GM21526 (cell line): ENCODE results near the gene GHDC.
"Not testable (repeated sequence)": the region's sequence is repeated elsewhere in the genome, so short reads cannot be mapped to it uniquely, and the experiment has no call there.

ENCODE experiments used
- ATAC-seq: cut with Tn5 transposase; IDR thresholded peaks from one replicate; pipeline ENCODE4 v1.9.1; 2021; ENCODE audit warnings: moderate library complexity; ENCODE audit not compliant: unreplicated experiment, low FRiP score

The GHDC gene

DNA sequence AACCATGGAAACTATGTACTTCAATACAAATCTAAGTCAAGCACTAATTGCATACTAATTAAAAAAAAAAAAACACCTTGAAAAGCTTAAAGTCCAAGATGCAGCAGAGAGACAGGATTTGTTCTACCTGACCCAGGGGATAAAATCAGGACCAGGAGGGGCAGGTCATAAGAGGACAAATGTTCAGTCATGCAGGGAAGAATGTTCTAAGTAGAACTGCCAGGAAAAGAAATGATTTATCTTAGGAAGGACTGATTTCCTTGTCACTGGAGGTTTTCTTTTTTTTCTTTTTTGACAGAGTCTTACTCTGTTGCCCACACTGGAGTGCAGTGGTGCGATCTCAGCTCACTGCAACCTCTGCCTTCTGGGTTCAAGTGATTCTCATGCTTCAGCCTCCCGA, 9.1 kb upstream of the GHDC start:
- ATAC-seq = no peak

DNA sequence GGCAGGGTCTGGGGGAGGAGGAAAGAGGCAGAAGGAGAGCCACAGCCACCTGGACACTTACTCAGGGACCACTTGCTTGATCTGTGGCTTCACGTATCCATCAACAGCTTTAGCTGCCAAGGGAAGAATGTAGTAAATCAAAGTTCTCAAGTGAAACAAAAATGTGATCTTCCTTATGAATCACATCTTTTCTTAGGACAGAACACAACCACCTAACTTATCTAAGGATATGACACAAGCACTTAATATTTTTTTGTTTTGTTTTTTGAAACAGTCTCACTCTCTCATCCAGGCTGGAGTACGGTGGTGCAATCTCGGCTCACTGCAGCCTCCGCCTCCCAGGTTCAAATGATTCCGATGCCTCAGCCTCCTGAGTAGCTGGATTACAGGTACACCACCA, 8.4 kb upstream of the GHDC start:
- no peak for ATAC-seq

DNA sequence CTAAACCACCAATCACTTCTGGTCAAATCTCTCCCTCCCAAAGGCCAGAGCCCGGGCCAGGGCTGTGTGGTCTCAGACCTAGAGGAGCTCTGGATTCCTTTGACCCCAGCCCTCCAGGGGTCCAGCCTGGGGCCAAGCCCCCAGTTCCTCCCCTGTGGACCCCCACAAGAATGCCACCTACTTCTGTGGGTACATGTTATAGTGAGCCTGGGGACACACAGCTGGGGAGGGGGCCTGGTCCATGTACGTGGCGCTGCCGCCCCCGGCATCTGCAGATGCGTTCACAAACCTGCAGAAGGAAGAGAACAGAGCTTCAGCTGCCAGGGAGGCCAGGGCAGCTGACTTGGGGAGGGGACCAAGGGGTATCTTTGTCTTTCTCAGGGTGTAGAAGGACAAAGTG, 7.9 kb upstream of the GHDC start:
- ATAC-seq = no peak

DNA sequence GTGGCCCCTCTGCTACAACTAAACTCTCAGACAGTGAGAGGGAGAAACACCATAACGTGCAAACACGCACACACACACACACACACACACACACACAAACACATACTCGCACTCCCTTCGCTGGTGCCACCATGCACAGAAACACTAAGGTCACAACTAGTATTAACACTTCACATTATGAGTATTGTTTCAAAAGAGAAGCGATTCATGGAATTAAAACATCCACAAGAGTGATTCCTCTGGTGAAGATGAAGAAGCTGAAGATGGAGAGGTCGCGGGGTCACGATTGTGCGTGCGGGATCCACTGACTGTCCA, 7.1 kb upstream of the GHDC start:
- ATAC-seq = no peak

DNA sequence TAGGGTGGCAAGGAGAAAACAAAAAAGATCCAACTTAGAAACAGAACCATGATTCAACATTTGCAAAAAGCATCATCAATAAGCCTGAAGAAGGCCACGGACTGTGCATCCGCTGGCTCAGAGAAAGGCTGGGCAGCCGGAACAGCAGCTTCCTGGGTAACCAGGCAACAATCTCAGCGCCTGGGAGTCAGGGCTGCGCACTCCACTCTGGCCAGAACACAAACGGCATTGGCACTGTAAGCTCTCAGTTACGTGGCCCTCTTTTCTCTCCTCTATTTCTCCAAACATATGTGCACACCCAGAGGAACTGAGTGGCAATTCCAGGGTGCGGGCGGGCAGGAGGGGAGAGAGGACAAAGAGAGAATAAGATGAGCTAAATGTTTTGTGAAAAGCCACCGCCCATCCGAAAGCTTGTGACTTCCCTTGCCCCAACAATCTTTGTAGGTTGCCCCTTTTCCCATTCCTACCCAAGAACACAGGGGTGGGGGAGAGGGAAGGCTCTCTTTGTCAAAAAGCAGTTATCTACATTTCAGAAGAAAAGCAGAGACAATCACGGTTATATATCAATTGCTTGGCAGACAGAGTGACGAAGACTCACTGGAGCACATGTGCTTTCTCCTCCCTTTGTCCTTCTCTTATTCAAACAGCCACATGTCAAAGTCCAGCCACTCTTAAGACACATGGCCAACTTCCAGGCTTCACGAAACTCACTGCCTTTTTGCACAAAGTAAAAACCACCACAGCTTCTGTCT, 6.6 kb upstream of the GHDC start:
- ATAC-seq = no peak

DNA sequence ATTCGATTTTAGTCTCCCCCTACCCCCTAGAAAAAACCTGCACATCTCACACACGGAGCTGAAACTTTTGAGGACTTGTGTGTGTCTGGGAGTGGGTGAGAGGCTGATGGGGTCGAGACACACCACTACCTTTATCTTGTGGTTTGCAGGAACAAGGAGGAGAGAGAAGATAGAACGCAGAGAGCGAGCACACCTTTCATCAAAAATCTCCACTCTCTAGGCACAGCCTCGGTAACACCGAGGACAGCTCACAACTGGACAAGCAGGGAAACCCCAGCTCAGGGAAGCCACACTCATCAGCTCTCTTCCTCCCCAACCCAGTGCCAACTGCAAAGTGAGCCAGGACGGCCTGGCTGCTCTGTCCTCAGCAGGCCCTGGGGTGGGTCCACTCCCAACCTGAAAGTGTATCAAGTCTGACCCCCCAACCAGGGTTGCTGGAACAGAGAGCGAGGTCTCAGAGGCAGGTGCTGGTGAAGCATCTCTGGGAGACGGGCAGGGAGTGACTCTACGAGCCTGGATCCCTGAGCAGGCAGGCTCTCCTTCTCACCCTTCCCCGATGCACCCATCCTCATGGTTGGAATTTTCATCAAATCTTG, 5.2 kb upstream of the GHDC start:
- ATAC-seq = no peak

DNA sequence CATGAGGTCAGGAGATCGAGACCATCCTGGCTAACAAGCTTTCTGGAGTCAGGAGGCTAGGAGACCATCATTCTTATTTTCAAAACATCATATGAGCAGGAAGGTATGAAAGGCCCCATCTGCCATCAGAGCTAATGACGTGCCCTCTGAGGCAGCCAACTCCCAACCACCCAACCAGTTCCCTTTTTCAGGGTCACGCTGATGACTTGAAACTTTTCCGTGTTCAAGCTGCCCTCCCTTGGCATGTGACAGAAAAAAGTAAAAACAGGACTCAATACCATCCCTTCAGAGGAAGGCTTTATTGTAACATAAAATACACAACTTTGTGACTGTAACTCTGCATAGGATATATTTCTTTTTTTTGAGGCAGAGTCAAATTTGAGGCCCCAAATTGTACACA, 4.6 kb upstream of the GHDC start:
- no peak for ATAC-seq

DNA sequence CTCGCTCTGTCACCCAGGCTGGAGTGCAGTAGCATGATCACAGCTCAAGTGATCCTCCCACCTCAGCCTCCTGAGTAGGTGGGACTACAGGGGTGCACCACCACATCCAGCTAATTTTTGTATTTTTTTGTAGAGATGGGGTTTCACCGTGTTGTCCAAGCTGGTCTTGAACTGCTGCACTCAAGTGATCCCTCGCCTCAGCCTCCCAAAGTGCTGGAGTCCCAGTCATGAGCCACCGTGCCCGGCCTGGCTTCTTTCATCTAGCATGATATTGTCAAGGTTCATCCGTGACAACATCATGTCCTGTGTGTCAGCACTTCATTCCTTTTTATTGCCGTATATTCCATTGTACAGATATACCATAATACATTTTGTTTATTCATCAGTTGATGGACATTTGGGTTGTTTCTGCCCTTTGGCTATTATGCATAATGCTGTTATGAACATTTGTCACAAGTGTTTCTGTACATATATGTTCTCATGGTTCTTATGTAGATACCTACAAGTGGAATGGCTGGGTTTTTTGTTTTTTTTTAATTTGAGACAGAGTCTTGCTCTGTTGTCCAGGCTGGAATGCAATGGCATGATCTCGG, 3.4 kb upstream of the GHDC start:
- ATAC-seq = no peak

DNA sequence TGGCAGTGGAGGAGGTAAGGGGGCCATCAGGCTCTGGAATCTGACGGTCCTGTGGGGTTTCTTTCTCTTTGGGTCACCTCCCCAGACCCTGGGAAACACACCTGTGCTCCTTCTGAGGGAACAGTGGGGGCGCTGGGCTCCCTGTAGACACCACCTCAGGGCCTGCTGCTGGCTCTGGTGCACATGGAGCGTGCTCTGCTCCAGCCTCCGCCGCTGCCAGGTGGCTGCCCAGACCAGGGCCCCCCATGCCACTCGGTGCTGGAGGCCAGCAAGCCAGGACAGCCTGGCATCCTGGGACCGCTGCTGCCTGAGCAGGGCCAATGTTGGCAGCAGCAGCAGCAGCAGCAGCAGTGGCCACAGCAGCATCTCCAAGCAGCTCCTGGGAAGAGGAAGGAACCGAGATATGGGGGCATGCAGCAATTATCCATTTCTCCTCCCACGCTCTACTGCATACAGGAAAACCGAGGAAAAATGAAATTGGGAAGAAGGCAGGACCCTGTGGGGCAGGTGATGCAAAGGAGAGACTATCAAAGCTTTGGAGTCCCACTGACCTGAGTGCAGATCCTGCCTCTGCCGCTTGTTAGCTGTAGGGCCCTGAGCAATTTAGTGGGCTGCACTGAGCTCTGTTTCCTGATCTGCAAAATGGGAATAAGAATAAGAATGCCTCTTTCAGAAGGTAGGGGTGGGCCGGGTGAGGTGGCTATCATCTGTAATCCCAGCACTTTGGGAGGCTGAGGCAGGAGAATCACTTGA, 902 bp downstream of the GHDC start:
- no peak for ATAC-seq

DNA sequence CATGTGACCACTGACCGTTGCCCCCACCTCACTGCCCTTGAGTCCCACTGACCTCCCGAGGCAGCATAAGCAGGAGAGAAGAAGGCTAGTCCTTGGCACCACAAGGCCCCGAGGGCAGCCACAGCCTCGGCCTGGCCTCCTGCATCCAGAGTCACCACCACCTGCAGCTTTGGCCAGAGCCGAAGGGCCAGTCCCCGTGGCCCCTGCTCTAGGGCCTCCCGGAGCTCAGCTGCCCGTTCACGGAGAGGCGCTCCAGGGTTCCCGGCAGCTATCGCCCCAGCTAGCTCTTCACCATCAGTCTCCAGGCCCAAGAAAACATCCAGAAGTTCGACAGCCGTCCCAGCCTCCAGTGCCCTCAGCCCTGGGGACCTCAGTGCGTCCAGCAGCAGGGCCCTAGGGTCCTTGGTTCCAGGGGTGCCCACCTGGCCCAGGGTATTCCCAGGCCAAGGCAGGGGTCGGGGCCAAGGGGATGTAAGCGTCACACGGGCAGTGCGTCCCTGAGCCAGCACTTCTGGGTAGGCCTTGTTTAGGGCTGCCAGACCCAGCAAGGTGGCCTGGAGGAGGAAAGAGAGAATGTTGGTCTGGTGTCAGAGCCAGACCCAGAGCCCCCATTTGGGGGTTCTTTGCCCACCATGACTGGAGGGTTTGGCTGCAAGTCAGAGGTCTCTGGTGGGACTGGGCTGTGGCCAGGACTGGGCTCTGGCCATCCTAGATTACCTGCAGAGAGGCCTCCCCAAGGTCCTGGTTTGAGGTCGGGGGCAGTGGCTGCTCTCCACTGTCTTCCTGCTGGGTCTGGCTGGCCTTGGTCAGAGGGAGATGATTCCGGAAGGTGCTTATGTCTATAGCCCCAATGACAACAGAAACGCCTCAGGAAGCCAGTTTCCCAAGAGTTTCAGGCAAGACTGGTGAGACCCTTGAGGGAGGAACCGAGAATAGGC, 1.8 kb downstream of the GHDC start:
- ATAC-seq = no peak

DNA sequence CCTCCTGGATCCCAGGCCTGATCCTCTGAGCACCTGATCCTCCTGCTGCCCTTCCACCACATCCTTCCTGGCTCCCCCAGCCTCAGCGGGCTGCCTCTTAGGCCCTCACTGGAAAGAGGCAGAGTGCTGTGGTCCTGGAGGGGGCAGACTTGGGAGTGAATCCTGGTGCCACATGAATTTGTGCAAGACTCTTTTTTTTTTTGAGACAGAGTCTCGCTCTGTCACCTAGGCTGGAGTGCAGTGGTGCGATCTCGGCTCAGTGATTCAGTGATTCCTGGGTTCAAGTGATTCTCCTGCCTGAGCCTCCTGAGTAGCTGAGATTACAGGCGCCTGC, 3.1 kb downstream of the GHDC start:
- ATAC-seq = no peak

DNA sequence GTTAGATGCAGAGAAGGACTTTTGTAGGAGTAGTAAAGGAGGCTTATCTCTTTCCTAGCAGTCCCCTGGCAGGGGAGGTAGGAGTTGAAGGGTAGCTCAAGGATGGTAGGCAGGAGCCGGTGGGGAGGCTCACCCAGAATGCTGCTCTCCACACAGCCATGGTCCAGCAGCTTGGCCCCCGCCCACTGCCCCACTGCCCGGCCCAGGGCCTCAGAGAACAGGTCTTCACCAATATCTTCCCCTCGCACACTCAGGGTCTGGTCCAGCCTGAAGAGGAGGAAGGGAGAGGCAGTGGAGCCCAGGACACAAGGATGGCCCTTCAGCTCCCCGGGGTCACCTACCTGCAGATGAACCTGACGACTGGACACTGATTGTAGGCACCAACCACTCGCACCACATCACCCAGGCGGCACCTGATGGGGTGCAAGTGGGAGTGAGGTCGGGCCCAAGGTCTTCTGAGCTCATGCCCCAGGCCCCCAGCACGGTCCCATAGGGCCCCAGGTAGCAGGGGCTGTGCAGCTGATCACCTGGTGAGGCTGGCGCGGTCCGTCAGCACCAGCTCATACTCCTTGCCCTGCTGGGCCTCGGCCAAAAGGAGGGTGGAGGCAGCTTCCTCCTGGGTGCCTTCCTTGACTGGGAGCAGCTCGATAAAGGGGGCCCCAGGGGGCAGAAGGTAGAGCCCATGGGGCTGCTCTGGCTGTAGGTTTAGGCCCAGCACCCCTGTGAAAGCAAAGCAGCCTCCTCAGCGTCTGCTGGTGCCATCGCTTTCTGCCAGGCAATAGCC, 3.6 kb downstream of the GHDC start:
- no peak for ATAC-seq

DNA sequence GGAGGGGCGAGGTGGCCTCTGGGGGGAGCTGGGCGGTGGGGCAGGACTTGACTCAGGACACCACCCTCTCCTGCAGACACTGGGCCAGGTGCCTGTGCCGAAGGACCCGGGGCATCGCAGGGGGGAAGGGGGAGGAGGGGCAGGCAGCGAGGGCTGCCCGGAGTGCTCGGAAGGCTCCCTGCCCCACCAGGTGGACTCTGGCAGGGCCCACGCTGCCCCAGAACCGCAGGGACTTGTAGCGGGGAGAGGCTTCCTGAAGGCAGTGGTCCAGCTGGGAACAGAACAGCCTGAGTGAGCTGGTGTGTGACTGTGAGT, 4.7 kb downstream of the GHDC start:
- no peak for ATAC-seq

DNA sequence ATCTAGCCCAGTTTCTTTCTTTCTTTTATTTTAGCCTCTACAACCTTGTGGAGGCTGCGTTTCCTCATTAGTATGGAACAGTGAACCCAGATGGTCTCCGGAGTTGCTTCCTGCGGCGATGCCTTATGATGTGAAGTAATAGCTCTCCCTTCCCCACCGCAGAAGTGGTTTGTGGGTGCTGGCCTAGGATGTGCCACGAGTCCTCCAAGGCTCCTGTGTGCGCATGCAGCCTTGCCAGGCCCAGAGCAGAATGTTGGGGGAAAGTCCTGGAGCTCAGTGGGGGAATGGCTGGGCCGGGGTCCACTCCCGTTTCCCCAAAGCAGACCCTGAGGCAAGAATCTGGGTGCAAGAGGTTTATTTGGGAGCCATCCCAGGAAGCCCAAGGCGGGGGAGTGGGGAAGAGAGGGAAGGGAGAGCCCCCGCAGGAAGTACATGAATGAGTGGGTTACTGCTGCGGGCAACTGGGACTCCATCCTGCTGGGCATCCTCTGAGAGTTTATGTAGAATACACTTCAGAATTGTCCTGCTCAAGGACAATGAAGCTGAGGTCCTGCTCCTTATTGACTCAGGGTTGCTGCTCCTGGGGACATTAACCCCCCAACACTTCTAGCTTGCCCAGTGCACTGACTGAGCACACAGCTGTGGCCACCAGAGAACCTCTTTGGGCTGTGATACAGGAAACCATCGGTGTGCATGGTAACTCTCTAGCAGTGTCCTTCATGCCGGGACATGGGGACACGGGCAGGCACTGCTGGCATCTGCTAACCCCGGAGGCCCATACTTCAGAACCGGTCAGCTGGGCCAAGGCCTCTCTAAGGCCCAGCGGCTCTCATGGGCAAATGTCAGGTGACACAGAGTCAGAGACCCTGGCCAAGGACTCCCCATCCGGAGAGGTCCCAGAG, 5.3 kb downstream of the GHDC start:
- ATAC-seq = no peak

DNA sequence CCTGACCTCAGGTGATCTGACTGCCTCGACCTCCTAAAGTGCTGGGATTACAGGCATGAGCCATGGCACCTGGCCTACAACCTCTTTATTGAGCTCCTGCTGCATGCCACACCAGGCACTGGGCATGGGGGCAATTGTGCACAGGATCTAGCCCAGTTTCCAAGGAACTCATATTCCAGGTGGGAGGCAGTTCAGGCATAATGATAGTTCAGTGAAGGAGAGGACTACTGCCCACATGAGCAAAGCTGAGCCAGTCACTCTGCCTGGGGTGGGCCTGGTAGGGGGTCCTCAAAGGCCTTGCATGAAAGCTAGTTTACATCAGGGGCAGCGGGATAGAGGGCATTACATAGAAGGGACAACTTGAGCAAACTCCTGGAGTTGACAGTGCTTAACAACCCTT, 6.5 kb downstream of the GHDC start:
- no peak for ATAC-seq

DNA sequence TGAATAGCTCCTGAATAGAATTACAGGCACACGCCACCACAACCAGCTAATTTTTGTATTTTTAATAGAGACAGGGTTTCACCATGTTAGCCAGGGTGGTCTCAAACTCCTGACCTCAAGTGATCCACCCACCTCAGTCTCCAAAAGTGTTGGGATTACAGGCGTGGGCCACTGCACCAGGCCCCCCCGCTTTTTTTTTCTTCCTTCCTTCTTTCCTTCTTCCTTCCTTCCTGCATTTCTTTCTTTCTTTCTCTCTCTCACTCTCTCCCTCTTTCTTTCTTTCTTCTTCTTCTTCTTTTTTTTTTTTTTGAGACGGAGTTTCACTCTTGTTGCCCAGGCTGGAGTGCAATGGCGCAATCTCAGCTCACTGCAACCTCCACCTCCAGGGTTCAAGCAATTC, 8.1 kb downstream of the GHDC start:
- ATAC-seq = not testable (repeated sequence)

DNA sequence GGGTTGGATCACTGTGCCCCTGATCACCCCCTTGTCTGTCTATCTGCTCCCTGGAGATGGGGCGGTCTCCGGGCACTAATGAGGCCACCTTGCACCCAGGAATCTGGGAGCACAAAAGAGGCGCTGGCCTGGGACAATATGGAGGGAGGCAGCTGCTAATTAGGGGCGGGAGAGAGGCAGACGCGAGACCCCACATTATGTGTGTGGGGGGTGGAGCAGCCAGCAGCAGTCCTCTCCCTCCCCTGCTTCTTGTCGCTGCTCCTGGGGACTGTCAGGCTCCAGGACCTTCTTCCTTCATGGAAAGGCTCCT, 8.7 kb downstream of the GHDC start:
- ATAC-seq = no peak

DNA sequence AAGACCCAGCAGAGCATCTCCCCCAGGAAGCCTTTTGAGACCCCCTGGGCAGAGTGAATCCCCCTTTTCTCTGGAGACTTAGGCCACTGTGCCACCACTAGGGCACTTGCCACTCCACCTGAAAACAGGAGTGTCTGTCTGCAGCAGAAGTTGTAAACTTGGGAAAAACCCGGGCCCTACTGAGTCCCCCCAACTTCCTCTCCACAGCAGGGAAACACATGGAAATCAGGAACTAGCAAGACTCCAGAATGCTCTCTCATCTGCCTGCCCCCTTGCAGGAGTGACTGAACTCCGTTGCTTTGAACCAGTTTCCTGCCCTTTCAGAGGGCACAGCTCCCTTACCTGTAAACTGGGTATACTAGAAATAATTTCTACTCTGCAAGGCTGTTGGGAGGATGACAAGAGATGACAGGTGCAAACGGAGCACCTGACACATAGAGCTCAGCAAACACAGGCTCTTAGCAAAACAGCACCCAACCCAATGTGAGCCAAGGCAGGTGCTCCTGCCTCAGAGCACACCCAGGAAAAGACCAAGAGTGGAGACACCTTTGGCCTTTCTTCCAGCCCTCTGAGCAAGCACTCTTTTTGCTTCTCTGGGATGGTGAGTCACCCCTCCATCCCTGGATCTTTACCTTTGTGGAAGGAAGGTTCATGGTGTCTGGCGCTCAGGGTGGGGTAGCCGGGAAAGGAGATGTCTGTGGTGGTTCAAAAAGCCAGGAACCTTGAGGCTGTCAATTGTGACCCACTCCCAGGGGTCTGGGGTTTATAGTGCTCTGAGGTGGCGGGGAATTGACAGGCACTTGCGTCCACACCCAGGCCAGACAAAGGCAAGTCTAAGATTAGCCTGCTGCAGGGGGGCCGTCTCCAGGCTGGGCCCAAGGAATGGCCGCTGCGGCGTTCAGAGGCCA, 9.3 kb downstream of the GHDC start, which contains the start of gene HCRT:
TSS of gene HCRT (minus strand) at position 740 of the 908 bp plus-strand sequence. CDS start at position 653, 87 bp downstream.
- no peak for ATAC-seq
